ENCODE measurements around the gene DSG1.
"Not testable (repeated sequence)": the region's sequence is repeated elsewhere in the genome, so short reads cannot be mapped to it uniquely, and the experiment has no call there.

The DSG1 gene

DNA sequence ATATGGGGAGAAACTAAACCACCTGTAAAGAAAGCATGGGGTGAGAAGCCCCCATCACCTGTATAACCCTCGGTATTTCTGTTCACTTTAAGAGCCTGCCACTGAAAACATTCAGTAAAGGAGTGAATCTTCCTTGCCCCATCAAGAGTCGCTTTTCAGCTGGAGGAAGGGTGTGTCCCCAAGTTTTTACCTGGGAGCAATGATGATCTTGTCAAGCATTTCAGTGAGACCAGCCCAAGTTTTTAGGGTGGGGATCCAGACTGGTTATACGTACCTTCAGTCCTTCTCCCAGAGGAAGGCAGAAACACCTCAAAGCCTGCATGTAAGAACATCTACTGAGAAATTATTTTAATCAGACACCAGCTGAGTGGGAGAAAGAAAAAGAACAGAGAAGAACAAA is at the start of gene DSG1:
DSG1 (plus strand) TSS at position 301 of the 400 bp plus-strand sequence. CDS start 141 bp downstream, outside the sequence.
- DNase-seq: no peak

DNA sequence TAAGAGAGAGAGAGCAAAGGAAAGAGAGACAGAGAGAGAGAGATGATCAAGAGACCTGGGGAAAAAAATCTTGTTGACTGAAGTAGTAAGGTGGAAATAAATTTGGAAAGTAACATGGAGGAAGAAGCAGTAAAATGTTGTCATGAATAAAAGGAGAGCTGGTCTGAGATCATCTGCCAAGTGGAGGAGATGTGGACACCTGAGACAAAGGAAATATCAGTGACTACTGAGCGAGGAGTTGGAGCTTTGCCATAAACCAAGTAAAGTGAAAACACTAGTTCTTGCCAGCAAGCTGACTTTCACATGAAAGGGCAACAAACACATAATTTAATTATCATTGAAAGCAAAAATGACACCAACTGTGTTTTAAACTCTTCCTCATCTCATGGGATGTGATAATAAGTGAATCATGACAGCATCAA is 49.0 kb upstream of the DSG1 start:
- no peak for DNase-seq

DNA sequence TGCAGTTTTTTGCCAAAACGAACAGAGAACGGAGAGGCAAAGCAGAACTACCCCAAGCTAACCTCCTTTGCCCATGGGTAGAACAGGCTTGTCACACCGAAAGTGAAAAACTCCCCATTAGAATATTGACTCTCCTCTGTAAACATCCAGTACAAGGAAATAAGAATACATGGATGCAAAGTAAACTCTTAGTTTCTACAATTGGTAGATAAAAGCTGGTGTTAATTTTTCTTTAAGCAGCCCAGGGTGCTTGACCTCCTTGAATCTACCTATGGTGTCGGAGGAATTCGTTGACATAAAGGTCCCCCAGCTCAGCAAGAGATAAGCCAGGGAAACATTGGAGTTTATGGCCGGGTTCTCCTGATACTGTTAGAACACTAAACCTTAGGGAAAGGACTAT is 48.4 kb upstream of the DSG1 start:
- no peak for DNase-seq

DNA sequence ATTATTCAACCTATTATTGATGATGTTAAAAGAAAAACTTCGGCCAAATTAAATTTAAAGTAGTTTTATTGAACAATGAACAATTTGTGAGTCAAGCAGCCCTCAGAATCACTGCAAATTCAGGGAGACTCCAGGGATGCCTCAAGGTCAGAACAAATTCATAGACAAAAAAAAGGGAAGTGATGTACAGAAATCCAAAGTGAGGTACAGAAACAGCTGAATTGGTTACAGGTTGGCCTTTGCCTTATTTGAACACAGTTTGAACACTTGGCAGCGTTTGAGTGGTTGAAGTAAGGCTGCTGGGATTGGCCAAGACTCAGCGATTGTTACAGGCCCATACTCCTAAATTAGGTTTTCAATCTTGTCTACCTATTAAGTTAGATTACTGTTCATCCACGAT is 47.4 kb upstream of the DSG1 start:
- DNase-seq: no peak

DNA sequence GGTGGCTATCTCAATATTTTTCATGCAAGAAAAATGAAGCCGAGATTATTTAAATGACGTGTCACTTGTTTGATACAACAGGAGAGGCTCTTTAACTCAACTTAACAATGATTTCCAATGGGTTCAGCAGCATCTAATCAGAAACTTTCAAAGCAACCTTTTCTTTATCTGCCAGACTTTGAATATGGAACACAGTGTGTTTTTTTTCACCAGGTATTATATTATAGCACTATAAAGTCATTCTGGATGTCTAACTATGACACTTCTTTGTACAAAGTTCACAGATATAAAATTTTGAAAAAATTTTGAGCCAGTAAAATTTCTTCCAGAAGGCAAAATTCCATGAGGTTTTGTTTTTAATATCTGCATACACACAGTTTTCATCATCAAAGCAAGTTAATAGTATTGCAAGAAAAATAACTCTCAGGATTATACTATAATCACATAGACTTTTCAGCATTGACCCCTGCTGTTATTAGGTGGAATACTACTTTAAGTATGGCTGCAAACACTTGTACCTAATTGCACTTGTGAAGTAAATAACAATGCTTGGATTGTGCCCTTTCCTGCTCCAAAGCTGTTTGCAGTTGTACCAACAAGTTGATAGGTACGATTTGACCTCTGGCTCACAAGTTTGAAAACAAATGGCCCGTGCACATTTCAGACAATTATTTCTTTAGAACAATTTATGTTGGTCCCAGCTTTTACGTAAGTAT is 44.0 kb upstream of the DSG1 start:
- no peak for DNase-seq

DNA sequence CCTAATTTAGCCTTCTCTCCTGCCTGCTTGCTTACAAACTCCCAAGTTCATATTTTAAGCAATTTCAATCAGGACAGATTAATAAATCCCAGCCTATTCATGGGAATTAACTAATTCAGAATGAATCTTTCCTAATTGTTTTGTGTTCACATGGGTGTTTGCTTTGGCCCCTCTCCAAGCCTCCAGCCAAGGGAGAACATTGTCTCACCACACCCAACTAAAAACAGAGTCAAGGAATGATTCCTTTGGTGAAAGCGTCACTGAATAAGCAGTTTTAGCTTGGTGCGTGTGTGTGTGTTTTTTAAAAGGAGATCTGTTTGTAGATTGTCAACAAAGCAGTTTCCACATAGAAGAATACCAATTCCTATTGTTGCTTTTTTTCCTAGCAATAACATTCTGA is 43.0 kb upstream of the DSG1 start:
- no peak for DNase-seq

DNA sequence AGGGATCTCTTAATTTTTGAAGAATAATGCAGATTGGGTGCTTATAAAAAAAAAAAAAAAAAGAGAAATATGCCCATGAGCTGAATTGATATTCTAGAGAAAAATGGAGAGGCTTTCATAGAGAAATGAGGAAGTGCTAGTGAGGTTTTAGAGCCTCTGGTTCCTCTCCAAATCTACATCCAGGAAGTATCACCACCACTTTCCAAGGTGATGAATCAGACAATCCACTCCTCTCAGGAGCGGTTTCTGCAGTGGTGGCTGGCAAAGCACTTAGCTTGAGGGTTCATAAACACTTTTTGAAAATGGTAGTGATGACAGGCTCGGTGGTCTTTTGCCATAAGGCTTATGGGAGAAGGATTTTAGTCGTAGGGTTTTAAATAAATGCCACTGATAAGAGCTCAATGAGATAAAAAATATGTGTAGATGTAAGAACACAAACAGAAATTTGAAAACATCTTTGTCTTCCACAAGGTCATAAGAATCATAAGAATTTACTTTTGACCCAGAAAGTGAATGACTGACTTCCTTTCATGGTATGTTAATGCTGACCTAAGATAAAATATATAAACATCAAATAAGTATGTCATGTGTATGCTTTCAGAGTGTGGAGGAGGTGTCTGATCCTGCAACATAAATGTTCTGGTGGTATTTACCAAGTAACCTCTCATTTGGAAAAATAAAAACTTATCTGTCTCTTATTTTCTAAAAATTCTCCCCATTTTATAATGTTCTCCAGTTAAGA is 42.1 kb upstream of the DSG1 start:
- no peak for DNase-seq

DNA sequence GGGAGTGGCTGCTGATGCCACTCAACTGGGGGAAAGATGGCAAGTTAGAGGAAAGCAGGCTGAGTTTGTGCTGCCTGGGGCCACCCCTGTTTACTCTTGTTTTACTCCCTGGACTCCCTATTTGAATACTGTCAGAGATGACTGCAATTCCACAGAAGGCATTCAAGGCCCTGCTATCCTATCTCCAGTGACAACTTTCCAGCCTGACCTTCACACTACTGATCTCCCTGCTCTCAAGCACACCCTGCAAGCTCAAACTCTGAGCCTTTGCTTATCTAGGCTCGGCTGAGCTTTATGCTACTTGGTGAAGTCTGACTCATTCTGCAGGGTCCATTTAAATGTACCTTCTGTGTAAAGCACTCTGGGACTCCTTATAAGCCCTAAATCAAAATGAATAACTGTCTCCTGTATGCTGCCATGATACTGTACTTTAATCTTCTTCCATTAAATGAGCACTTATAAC is 39.3 kb upstream of the DSG1 start:
- no peak for DNase-seq

DNA sequence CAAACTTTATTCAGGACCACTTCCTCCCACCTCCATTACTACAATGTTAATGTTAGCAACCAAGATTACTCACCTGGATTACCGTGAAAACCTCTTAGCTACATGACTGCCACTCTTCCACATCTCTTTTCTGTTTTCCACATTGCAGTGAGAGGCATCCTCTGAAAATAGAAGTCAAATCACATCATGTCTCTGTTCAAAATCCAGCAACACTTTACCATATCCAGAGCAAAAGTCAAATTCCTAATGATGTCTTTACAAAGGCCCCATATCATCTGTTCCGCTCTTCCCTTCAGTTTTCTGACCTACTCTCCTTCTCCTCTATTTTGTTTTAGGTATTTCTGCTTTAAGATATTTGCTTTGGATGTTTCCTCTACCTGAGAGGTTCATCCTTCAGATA is 37.5 kb upstream of the DSG1 start:
- DNase-seq: no peak

DNA sequence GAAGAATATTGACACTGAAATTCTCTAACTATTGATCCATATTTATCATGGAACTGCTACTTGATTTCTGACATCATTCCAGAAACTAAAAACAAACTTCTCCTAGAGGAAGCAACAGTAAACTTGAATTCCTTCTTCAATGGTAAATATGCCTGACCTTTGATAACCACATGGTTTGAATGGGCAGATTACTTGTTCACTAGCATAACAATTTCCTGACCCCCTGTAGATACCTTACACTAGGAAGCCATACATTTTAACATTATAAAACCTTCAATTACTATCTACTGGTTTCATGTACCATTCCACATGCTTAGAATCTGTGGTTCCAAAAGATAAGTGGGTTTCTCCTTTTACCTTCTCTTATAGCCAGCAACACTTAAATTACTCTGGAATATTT is 36.5 kb upstream of the DSG1 start:
- DNase-seq: no peak

DNA sequence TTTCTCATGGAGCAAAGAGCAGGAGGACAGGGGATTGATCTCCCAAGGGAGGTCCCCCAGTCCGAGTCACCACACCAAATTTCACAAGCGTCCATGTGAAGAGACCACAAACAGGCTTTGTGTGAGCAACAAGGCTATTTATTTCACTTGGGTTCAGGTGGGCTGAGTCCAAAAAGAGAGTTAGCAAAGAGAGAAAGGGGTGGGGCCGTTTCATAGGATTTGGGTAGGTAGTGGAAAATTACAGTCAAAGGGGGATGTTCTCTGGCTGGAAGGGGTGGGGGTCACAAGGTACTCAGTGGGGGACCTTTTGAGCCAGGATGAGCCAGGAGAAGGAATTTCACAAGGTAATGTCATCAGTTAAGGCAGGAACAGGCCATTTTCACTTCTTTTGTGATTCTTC is 28.5 kb upstream of the DSG1 start:
- DNase-seq: not testable (repeated sequence)

DNA sequence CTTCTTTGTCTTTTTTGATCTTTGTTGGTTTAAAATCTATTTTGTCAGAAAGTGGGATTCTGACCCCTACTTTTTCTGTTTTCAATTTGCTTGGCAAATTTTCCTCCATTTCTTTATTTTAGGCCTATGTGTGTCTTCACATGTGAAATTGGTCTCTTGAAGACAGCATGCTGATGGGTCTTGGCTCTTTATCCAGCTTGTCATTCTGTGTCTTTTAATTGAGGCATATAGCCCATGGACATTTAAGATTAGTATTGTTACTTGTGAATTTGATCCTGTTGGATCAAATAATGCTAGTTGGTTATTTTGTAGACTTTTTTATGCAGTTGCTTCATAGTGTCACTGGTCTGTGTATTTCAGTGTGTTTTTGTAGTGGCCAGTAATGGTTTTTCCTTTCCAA is 26.3 kb upstream of the DSG1 start:
- no peak for DNase-seq

DNA sequence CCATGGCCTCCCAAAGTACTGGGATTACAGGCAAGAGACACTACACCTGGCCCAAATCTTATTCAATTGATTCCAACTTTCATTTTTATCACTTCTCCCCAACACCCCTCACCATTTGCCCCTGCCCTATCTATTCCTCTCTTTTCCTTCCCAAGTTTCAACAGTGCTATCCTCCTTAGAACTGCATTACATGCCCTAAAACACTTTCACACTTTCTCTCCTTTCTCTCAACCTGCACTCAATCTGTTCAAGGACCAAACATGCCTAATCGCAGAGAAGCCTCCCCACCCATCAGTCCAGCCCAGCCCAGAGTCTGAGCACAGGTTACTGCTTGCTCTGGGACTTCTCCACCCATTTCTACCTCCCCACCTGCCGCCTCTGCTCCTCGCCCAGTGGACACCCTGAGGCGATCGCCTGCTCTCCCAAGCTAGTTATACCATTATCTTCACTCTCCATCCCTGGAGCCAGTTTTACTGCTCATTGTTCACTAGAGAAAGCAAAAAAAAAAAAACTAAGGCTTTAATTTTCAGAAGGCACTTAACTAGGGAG is 23.7 kb upstream of the DSG1 start:
- DNase-seq: no peak

DNA sequence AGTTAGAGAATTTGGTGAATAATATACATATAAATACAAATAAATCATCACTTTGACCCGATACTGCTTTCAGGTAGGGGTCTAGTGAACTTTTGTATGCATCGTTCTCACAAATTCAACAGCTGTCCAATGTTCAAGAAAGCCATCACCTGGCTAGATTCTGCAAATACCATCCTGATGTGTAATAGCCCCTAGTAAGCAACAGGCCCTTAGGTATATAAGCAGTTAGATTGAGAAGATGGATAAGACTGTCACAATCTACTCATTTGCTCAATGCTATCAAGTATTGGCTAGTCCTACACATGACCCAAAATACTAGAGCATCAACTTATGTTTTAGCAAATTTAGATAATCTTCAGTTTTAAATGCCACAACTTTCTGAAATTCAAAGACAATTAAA is 20.7 kb upstream of the DSG1 start:
- no peak for DNase-seq

DNA sequence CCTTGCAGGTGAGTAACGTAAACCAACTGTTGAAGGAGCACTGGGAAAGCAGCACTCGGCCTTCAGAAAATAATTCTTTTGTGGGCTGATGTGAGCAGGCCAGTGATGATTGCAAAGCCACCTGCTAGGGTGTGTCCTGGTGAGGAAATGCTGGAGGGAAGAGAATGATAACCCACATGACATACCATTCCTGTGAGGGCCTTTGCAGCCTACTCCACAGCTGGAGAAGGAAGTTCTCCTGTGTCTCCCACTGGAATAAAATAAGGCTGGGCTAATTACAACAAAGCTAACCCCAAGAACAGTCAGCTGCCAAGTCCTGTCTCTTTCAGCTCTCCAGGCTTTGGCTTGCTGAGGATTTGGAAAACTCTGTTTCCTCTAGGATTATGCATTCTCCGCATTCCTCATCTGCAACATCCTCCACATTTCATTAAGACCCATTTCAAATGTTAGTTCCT is 16.7 kb upstream of the DSG1 start:
- no peak for DNase-seq

DNA sequence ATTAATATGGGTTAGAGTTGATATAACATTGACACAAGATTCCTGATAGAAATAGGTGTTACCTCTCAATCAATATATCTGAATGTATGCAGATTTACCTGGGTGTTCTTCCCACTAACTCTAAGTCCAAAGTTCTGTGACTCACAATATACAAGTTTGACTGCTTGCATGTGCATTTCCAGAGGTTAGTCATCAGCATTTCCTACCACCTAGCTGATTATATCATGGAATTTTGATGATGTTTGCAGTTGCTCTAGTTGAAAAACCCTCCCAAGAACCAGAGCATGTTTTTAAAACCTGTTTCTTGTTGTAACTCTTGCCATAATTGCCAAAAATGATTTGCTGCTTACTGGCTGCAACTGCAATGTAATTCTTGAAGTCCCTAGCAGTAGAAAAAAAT is 15.0 kb upstream of the DSG1 start:
- DNase-seq: no peak

DNA sequence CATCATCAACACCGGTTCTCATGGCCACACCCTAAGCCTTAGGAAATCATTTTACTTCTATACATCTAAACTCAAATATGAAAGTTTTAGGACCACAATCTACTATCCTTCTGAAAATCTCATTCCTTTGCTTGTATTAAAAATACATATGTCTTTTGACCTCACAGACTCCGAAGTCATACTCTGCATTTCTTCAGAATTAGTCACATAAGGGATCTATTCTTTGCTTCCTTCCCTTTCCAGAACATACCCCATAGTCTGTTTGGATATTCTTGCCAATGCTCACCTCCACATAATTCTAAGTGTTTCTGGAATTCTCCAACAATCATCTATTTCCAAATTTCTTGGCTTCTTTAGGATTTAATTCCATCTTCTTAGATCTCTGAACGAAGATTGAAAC is 14.2 kb upstream of the DSG1 start:
- no peak for DNase-seq

DNA sequence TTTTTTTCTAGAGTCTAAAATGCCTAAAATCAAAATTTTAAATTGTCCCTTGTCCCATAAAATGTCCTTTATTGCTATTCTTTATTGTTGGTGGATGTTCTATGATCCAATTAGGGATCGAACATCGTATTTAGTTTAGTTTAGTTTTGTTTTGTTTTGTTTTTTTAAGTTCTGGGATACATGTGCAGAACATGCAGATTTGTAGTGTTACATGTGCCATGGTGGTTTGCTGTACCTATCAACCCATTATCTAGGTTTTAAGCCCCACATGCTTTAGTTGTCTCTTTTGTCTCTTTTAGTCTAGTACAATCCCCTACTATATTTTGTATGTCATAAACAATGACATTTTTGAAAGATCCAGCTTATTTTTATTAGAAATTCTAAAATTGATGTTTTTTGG is 8.8 kb upstream of the DSG1 start:
- DNase-seq: no peak

DNA sequence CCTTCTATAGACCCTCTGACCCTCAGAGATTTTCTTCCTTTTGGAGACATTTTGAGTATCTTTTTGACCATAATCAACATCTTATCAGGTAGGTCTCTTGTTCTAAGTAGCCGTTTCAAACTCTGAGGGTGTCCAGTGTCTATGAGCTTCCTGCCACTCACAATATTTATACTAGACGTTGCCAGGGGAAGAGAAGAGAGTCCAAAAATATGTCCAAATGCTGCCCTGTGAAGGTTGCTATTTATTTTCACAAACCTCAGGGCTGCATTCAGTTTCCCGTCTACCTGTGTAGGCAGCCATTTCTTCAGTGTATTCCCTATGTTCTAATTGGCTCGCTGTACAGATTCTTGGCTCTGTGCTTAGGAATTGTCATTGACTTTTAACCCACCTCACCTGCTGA is 986 bp upstream of the DSG1 start:
- no peak for DNase-seq

DNA sequence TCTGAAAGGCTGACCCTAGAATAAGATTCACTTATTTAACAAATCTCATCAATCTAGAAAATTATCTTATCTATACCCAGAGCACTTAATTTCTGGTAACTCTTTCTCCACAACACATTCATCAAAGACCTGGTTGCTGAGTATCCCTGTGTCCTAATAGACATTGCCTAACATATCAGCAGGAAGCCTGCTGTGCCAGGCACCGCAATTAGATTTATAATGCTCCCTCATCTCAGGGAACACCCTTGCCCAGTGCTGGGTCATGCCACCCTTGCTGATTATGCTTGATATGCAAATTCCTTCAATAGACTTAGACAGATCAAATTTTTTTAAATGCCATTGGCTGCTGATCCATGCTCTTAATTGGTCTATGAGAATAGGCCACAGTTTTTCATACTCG is 3.8 kb downstream of the DSG1 start:
- no peak for DNase-seq

DNA sequence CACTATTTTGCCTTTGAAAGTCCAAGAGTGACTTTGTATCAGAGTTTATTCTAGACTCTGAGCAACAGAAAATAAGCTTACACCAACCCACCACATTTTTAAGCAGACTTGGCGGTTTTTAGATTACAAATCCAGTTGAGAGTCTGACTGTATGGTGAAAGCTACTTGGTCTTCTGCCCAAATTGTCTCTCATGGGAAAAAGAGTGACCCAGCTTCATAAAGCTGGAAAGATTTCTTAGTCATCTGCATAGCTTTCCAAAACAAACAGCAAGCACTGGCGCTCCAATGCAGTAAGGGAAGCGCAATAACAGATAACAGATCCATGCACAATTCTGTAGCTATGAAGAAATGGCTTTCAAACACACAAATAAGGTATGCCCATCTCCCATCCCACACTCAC is 7.1 kb downstream of the DSG1 start:
- no peak for DNase-seq

DNA sequence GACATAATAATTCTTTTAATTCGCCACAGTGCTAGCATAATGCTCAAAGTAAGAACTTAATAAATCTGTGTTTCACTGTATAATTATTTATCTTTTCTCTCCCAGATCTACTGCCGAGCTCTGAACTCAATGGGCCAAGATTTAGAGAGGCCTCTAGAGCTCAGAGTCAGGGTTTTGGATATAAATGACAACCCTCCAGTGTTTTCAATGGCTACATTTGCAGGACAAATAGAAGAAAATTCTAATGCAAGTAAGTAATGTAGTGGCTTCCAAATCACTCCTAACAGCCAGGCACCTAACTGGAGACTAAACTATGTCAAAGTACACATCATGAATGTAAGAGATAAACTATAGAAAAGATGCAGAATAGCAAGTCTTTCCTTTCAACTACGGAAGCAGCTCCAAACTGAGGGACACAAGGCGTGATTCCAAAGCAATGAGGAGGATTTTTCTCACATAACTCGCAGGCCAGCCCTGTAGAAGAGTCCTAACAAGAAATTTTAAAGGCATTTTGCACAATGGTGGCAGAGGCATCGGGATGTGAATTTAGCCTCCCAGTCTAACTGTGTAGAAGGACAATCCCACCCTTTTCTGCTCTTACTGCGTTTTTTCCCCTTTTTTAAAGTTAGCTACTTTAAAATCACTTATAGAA is 12.0 kb downstream of the DSG1 start:
- no peak for DNase-seq

DNA sequence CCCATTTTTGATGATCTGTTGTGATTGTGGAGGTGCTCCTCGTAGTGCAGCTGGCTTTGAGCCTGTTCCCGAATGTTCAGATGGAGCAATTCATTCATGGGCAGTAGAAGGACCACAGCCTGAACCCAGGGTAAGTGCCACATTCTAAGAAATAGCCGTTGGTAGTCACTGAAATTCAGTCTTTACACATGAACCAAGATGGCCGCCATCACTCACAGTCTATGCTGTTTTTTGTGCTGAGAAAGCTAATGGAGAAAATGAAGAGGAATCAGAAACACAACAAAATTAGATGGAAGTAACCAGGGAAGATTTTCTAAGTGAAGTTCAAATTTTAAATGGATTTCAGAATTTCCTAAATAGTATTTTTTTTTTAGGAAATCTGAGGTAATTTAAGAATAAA is 25.5 kb downstream of the DSG1 start:
- no peak for DNase-seq

DNA sequence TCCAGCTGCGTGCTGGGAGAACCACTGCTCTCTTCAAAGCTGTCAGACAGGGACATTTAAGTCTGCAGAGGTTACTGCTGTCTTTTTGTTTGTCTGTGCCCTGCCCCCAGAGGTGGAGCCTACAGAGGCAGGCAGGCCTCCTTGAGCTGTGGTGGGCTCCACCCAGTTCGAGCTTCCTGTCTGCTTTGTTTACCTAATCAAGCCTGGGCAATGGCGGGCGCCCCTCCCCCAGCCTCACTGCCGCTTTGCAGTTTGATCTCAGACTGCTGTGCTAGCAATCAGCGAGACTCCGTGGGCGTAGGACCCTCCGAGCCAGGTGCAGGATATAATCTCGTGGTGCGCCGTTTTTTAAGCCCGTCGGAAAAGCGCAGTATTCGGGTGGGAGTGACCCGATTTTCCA is 35.4 kb downstream of the DSG1 start:
- not testable (repeated sequence) for DNase-seq
